Activated B cell treated with CpG ODN at 0.5 μM for 24 hours (primary cell): ENCODE data around the gene SLC25A51. TPM values are rescaled to one million over a fixed set of nuclear protein-coding genes. Genes with fewer than 3 reads are reported as not detected.

Source experiments
- ATAC-seq: fragments of 200-7000 bp; cut with Tn5 transposase; one replicate; pipeline ENCODE4 v1.10.0; 2021; ENCODE audit warnings: low read depth, mild to moderate bottlenecking, moderate library complexity
- CTCF ChIA-PET: fragments of 350-600 bp; sonication (Branson Sonifier 250); formaldehyde crosslinking; loops from one replicate; lab custom pipeline; 2021; ENCODE audit warnings: antibody characterized with exemption; lab: Charles Lee
- POLR2A ChIA-PET: fragments of 350-600 bp; sonication (Branson Sonifier 250); formaldehyde crosslinking; loops from one replicate; lab custom pipeline; 2021; ENCODE audit warnings: antibody characterized with exemption; lab: Charles Lee
- DNase-seq: peaks from one replicate; pipeline ENCODE4 v3.0.0; 2022
- H3K27ac Mint-ChIP-seq: one replicate; pipeline ENCODE4 v1.8.0; 2020; ENCODE audit warnings: mixed read lengths
- H3K27me3 Mint-ChIP-seq: one replicate; pipeline ENCODE4 v1.8.0; 2021; ENCODE audit warnings: mixed read lengths
- H3K36me3 Mint-ChIP-seq: one replicate; pipeline ENCODE4 v1.8.0; 2021; ENCODE audit warnings: low read depth, mixed read lengths
- H3K4me1 Mint-ChIP-seq: one replicate; pipeline ENCODE4 v1.8.0; 2021; ENCODE audit warnings: mixed read lengths
- H3K4me3 Mint-ChIP-seq: one replicate; pipeline ENCODE4 v1.8.0; 2020; ENCODE audit warnings: mild to moderate bottlenecking, mixed read lengths
- H3K9me3 Mint-ChIP-seq: one replicate; pipeline ENCODE4 v1.8.0; 2020; ENCODE audit warnings: mixed read lengths
- intact Hi-C: fragments of 100-400 bp; cut with micrococcal nuclease; formaldehyde crosslinking; loops from one replicate; pipeline ENCODE4 v1.15.1; 2024
- total RNA-seq: library from RNA; stranded (reverse); gene quantifications from 2 replicates; pipeline ENCODE4 v1.2.3, GENCODE V29; 2022
- TF ChIP-seq, protein P1 (sequence below): fragments of 200-600 bp; IDR thresholded peaks from one replicate; pipeline ENCODE4 v1.8.0; 2022; ENCODE audit warnings: antibody characterized with exemption, mild to moderate bottlenecking

The SLC25A51 gene
- total RNA-seq, 1 donor from 2014 or later = 33.9 TPM

DNA sequence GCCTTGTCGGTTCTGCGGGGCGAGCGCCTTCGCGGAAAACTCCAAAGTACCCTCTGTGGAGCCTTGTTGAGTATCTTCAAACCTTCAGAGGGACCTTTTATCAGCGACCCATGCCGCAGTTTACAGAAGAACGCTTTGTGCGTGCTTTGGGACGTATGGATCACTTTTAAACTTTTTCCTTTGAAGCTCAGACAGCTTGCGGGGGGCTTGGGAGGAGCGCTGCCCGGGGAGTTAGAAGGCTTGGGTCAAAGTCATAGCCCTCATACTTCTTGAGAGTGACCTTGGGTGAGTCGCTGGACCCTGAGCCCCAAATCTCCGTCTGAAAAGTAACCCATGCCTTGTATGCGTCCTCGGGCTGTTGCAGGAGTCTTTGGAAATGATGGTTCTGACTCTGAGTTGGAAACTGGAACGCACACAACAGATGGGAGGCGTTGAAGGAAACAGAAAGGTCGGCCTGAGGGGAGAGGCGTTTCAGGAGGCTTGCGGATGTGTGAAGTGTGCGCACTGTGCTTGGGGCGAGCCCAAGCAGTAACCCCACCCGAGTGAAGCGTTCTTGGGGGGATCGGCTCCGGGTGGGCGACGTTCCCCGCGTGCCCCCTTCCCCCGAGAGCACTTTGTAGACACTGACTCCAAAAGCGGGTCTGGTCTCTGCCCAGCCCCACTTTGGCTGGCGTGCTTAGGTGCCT lies 661 bp upstream of the SLC25A51 start:
- H3K4me3 Mint-ChIP-seq = peak overlapping the region; percentile 85
- CTCF ChIA-PET = interaction anchor here (0.6 kb wide), 1 partner anchor 9 kb away, joined by 3 read pairs; no protein-coding TSS in a partner anchor
- peaks cover 5% of the 10 kb centered on the region for H3K36me3 Mint-ChIP-seq
- H3K27ac Mint-ChIP-seq = peak overlapping the region; percentile 92
- H3K27me3 Mint-ChIP-seq = no peaks in the 10 kb centered on the region
- intact Hi-C loops = loop anchor here (1.0 to 10.0 kb wide), 11 partner anchors 50 to 1502 kb away; partner anchors contain the start of genes ALDH1B1, DCAF10, EXOSC3 and RNF38
- H3K9me3 Mint-ChIP-seq = no peaks in the 10 kb centered on the region
- peaks cover 24% of the 10 kb centered on the region for H3K4me1 Mint-ChIP-seq
- POLR2A ChIA-PET = interaction anchor here (0.5 to 1.2 kb wide), 4 partner anchors 9 to 359 kb away, joined by 3 to 4 read pairs (median 3); no protein-coding TSS in a partner anchor
- ATAC-seq (no peak), DNase-seq (no peak)
- TF ChIP-seq, protein P1, sequence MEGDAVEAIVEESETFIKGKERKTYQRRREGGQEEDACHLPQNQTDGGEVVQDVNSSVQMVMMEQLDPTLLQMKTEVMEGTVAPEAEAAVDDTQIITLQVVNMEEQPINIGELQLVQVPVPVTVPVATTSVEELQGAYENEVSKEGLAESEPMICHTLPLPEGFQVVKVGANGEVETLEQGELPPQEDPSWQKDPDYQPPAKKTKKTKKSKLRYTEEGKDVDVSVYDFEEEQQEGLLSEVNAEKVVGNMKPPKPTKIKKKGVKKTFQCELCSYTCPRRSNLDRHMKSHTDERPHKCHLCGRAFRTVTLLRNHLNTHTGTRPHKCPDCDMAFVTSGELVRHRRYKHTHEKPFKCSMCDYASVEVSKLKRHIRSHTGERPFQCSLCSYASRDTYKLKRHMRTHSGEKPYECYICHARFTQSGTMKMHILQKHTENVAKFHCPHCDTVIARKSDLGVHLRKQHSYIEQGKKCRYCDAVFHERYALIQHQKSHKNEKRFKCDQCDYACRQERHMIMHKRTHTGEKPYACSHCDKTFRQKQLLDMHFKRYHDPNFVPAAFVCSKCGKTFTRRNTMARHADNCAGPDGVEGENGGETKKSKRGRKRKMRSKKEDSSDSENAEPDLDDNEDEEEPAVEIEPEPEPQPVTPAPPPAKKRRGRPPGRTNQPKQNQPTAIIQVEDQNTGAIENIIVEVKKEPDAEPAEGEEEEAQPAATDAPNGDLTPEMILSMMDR = no peak

DNA sequence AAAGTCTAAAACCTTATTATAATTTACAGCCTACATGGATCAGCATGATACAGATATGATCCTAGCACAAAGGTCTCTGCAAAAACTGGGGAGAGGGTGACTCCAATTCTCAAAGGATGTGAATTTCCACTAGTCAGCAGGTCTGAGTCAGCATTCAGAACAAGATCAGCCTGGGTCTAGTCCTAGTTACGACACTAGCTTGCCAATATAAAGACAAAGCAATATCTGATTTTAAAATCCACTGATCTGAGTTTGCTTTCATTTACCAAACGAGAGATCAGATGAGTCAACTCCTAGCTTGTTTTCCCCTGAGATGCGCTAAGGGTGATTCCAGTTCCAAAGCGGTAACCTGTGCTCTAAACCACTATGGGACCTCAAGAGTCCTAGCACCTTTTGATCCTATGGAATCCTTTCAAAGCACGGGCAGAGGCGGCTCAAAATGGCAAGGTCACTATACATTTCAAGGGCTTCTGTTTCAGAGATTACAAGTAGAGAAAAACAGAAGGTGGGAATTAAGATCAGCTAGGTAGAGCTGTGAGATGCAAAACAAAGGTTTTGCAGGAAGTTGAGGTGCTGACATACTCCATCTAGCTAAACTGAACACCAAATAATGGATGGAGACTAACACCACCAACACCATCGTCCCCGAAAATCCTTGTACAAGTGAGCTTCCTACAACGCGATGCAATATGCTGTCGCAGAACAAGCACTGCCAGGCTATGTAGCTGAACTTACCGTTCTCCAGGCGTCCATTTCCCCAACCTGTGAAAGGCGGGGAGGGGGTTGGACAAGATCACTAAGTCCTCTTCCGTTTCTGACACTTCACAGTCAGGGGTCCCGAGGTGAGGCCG lies 906 bp downstream of the SLC25A51 start:
- TF ChIP-seq, protein P1 = no peak
- ChIA-PET POLR2A (interaction anchor here (1.1 to 1.5 kb wide), 4 partner anchors 19 to 311 kb away, joined by 3 to 8 read pairs (median 4); partner anchors contain the start of genes DCAF10, EXOSC3 and TOMM5), CTCF (interaction anchor here (2.4 kb wide), 1 partner anchor 11 kb away, joined by 8 read pairs; no protein-coding TSS in a partner anchor)
- peak overlapping the region; percentile 85 for H3K4me3 Mint-ChIP-seq
- H3K4me1 Mint-ChIP-seq = peaks cover 24% of the 10 kb centered on the region
- H3K9me3 Mint-ChIP-seq = no peaks in the 10 kb centered on the region
- ATAC-seq (peak; percentile 0), DNase-seq (no peak)
- intact Hi-C loops = loop anchor here (5.0 to 10.0 kb wide), 3 partner anchors 1136 to 1501 kb away; partner anchors contain the start of gene RNF38
- peaks cover 13% of the 10 kb centered on the region for H3K36me3 Mint-ChIP-seq
- peak overlapping the region; percentile 57 for H3K27ac Mint-ChIP-seq
- H3K27me3 Mint-ChIP-seq = no peaks in the 10 kb centered on the region

DNA sequence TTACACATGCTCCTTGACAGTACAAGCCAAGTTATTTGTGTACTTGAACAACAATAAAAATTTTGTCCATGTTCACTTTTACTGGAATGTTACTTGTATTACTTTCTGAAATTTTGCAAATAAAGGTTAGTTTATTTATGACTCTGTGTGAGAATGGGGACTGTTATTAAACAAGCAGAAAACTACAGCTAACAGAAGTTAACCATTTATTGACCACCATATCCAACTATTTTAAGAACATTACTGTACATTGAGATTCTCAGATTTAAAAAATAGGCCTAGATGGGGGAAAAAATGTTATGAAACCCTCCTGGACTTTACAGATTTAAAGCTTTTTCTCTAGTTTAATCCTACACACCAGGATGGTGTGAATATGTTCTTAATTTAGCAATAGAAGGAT lies 1.8 kb downstream of the SLC25A51 start:
- no peak overlapping the region for H3K27ac Mint-ChIP-seq
- TF ChIP-seq, protein P1 = no peak
- peaks cover 18% of the 10 kb centered on the region for H3K36me3 Mint-ChIP-seq
- DNase-seq = no peak
- no peak for ATAC-seq
- no peak overlapping the region for H3K4me3 Mint-ChIP-seq
- intact Hi-C loops = loop anchor here (5.0 to 10.0 kb wide), 3 partner anchors 1135 to 1500 kb away; partner anchors contain the start of gene RNF38
- POLR2A ChIA-PET = interaction anchor here (1.3 to 1.5 kb wide), 2 partner anchors 101 to 310 kb away, joined by 4 to 8 read pairs; partner anchors contain the start of genes DCAF10 and TOMM5
- no peaks in the 10 kb centered on the region for H3K9me3 Mint-ChIP-seq
- CTCF ChIA-PET = interaction anchor here (2.4 kb wide), 1 partner anchor 11 kb away, joined by 8 read pairs; no protein-coding TSS in a partner anchor
- no peaks in the 10 kb centered on the region for H3K27me3 Mint-ChIP-seq
- peaks cover 24% of the 10 kb centered on the region for H3K4me1 Mint-ChIP-seq

DNA sequence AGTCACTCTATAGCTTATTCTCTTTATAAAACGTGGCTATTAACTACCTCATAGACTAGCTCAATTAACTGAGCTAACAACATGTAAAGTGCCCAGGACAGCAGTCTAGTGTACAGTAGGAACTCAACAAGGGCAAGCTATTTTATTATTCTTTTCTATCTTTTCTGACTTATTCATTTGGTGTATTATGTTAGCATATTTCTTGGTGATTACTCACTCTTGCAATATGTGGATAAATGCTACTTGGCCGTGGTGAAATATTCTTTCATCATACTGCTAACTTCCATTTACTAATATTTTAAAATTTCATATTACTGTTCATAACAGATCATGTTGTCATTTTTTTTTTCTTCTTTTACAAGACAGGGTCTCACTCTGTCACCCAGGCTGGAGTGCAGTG lies 4.9 kb downstream of the SLC25A51 start:
- CTCF ChIA-PET = no interaction called here
- H3K36me3 Mint-ChIP-seq = peaks cover 43% of the 10 kb centered on the region
- intact Hi-C loops = no loop called here
- H3K4me3 Mint-ChIP-seq = no peak overlapping the region
- H3K27me3 Mint-ChIP-seq = no peaks in the 10 kb centered on the region
- POLR2A ChIA-PET = interaction anchor here (0.5 to 0.7 kb wide), 2 partner anchors 462 to 1612 kb away, joined by 4 to 8 read pairs; no protein-coding TSS in a partner anchor
- H3K27ac Mint-ChIP-seq = no peak overlapping the region
- H3K9me3 Mint-ChIP-seq = no peaks in the 10 kb centered on the region
- ATAC-seq (no peak), DNase-seq (no peak)
- TF ChIP-seq, protein P1 = no peak
- peaks cover 14% of the 10 kb centered on the region for H3K4me1 Mint-ChIP-seq
